IMR-90 (cell line): ENCODE data around the gene SKP1. TPM values are rescaled to one million over a fixed set of nuclear protein-coding genes. Genes with fewer than 3 reads are reported as not detected.

Experiments used
- ATAC-seq: fragments of 200-7000 bp; cut with Tn5 transposase; 2 replicates; pipeline ENCODE4 v1.9.1; 2020; ENCODE audit warnings: low read depth, mild to moderate bottlenecking, moderate library complexity
- BruUV-seq: library from RNA; stranded (reverse); fragments of 400-500 nt; replicated peaks from 2 replicates; lab custom pipeline; 2021; lab: Mats Ljungman, UMichigan
- CTCF ChIA-PET: fragments of 300-600 bp; formaldehyde crosslinking; extraction: SDS; loops from one replicate; lab custom pipeline; 2021; ENCODE audit warnings: antibody characterized with exemption; lab: Yijun Ruan, JAX
- POLR2A ChIA-PET: fragments of 300-600 bp; sonication (Branson Sonifier 250); formaldehyde crosslinking; loops from one replicate; lab custom pipeline; 2022; ENCODE audit warnings: antibody characterized with exemption; ENCODE audit not compliant: unreplicated experiment; lab: Charles Lee
- DNase-seq: peaks from one replicate; pipeline ENCODE4 v3.0.0; 2013
- H2AFZ ChIP-seq: replicated peaks from 2 replicates; pipeline ENCODE3; 2013; ENCODE audit warnings: low read length, mild to moderate bottlenecking; ENCODE audit not compliant: poor library complexity
- H2AK5ac ChIP-seq: 2 replicates; pipeline ENCODE4 v1.6.1; 2013; ENCODE audit warnings: low read depth, low read length, inconsistent platforms
- H2AK9ac ChIP-seq: replicated peaks from 2 replicates; pipeline ENCODE3; 2013; ENCODE audit warnings: mild to moderate bottlenecking, low read depth, low read length, moderate library complexity; ENCODE audit not compliant: poor library complexity
- H2BK120ac ChIP-seq: 2 replicates; pipeline ENCODE4 v1.6.1; 2013; ENCODE audit warnings: low read depth, low read length, inconsistent platforms
- H2BK15ac ChIP-seq: 3 replicates; pipeline ENCODE4 v1.6.1; 2013; ENCODE audit warnings: low read depth, low read length, inconsistent platforms
- H2BK20ac ChIP-seq: 2 replicates; pipeline ENCODE4 v1.6.1; 2013; ENCODE audit warnings: low read depth, mild to moderate bottlenecking, inconsistent platforms, low read length, moderate library complexity
- H2BK5ac ChIP-seq: 2 replicates; pipeline ENCODE4 v1.6.1; 2013; ENCODE audit warnings: mild to moderate bottlenecking, low read depth, low read length, inconsistent platforms; ENCODE audit not compliant: poor library complexity, severe bottlenecking
- H3K14ac ChIP-seq: replicated peaks from 2 replicates; pipeline ENCODE4 v1.6.1; 2013; ENCODE audit warnings: low read depth, low read length, inconsistent platforms
- H3K18ac ChIP-seq: 2 replicates; pipeline ENCODE4 v1.6.1; 2013; ENCODE audit warnings: low read depth, low read length, control low read depth
- H3K23ac ChIP-seq: 2 replicates; pipeline ENCODE4 v1.6.1; 2013; ENCODE audit warnings: low read depth, low read length, inconsistent platforms
- H3K27ac ChIP-seq: 2 replicates; pipeline ENCODE4 v1.5.1; 2013; ENCODE audit warnings: mild to moderate bottlenecking, control low read depth, low read length; ENCODE audit not compliant: insufficient read depth
- H3K27me3 ChIP-seq: 2 replicates; pipeline ENCODE4 v1.6.1; 2013; ENCODE audit warnings: low read length; ENCODE audit not compliant: control insufficient read depth, insufficient read depth
- H3K36me3 ChIP-seq: 2 replicates; pipeline ENCODE4 v1.6.1; 2013; ENCODE audit warnings: low read length, mixed read lengths; ENCODE audit not compliant: control insufficient read depth, insufficient read depth
- H3K4ac ChIP-seq: 2 replicates; pipeline ENCODE4 v1.6.1; 2013; ENCODE audit warnings: low read depth, low read length, inconsistent platforms
- H3K4me1 ChIP-seq: 2 replicates; pipeline ENCODE4 v1.6.1; 2013; ENCODE audit warnings: low read length, mixed read lengths; ENCODE audit not compliant: control insufficient read depth, insufficient read depth
- H3K4me2 ChIP-seq: 2 replicates; pipeline ENCODE4 v1.6.1; 2013; ENCODE audit warnings: low read depth, mild to moderate bottlenecking, control low read depth, low read length, moderate library complexity
- H3K4me3 ChIP-seq: 2 replicates; pipeline ENCODE4 v1.5.1; 2013; ENCODE audit warnings: low read depth, mild to moderate bottlenecking, control low read depth, low read length, moderate library complexity; ENCODE audit not compliant: insufficient read depth
- H3K56ac ChIP-seq: 2 replicates; pipeline ENCODE4 v1.6.1; 2013; ENCODE audit warnings: low read length, inconsistent platforms; ENCODE audit not compliant: insufficient read depth; ENCODE audit errors: extremely low read depth
- H3K79me1 ChIP-seq, 2 experiments: 2 replicates each; pipeline ENCODE4 v1.6.1; 2013; ENCODE audit warnings: low read length in 2 of 2, inconsistent platforms in 1 of 2, low read depth in 1 of 2
- H3K9ac ChIP-seq: 2 replicates; pipeline ENCODE4 v1.6.1; 2013; ENCODE audit warnings: low read depth, low read length, control low read depth
- H3K9me1 ChIP-seq: 2 replicates; pipeline ENCODE4 v1.6.1; 2013; ENCODE audit warnings: low read length, inconsistent platforms; ENCODE audit not compliant: insufficient read depth
- H3K9me3 ChIP-seq: 2 replicates; pipeline ENCODE4 v1.6.1; 2013; ENCODE audit warnings: low read length; ENCODE audit not compliant: control insufficient read depth, insufficient read depth
- H4K20me1 ChIP-seq: 2 replicates; pipeline ENCODE4 v1.6.1; 2013; ENCODE audit warnings: low read length, inconsistent platforms; ENCODE audit not compliant: insufficient read depth
- H4K5ac ChIP-seq: 2 replicates; pipeline ENCODE4 v1.6.1; 2013; ENCODE audit warnings: mild to moderate bottlenecking, low read depth, low read length, control low read depth
- H4K8ac ChIP-seq, 2 experiments: 2 replicates each; pipeline ENCODE4 v1.6.1; 2013; ENCODE audit warnings: low read depth in 2 of 2, low read length in 2 of 2, control low read depth in 1 of 2, inconsistent platforms in 1 of 2
- H4K91ac ChIP-seq: 2 replicates; pipeline ENCODE4 v1.6.1; 2013; ENCODE audit warnings: low read depth, low read length, inconsistent platforms; ENCODE audit not compliant: insufficient read depth
- BHLHE40 ChIP-seq: fragments of 150-350 bp; IDR thresholded peaks from 2 replicates; pipeline ENCODE4 v1.6.1; 2016; ENCODE audit warnings: mild to moderate bottlenecking, low read depth, low read length
- CEBPB ChIP-seq: IDR thresholded peaks from 2 replicates; pipeline ENCODE4 v1.6.1; 2012; ENCODE audit warnings: low read depth, low read length, improper control_type of control experiment
- FOS ChIP-seq: fragments of 150-350 bp; IDR thresholded peaks from 2 replicates; pipeline ENCODE4 v1.6.1; 2016; ENCODE audit warnings: low read depth, low read length
- MAFK ChIP-seq: IDR thresholded peaks from 2 replicates; pipeline ENCODE4 v1.6.1; 2012; ENCODE audit warnings: low read depth, low read length, improper control_type of control experiment
- MAZ ChIP-seq: IDR thresholded peaks from 2 replicates; pipeline ENCODE4 v1.6.1; 2012; ENCODE audit warnings: low read depth, mild to moderate bottlenecking, low read length, improper control_type of control experiment, moderate library complexity, borderline replicate concordance
- MXI1 ChIP-seq: IDR thresholded peaks from 2 replicates; pipeline ENCODE4 v1.6.1; 2012; ENCODE audit warnings: low read depth, mild to moderate bottlenecking, low read length, moderate library complexity, borderline replicate concordance
- NFE2L2 ChIP-seq: fragments of 150-350 bp; IDR thresholded peaks from 2 replicates; pipeline ENCODE4 v1.6.1; 2016; ENCODE audit warnings: low read depth, mild to moderate bottlenecking, low read length
- POLR2A ChIP-seq: IDR thresholded peaks from 2 replicates; pipeline ENCODE4 v1.6.1; 2012; ENCODE audit warnings: mild to moderate bottlenecking, low read depth, low read length
- RAD21 ChIP-seq: IDR thresholded peaks from 2 replicates; pipeline ENCODE4 v1.6.1; 2012; ENCODE audit warnings: low read length, improper control_type of control experiment
- RCOR1 ChIP-seq: IDR thresholded peaks from 2 replicates; pipeline ENCODE4 v1.6.1; 2012; ENCODE audit warnings: mild to moderate bottlenecking, low read length, improper control_type of control experiment; ENCODE audit not compliant: insufficient replicate concordance
- SMC3 ChIP-seq: fragments of 150-350 bp; IDR thresholded peaks from 2 replicates; pipeline ENCODE4 v1.6.1; 2016; ENCODE audit warnings: low read depth, mild to moderate bottlenecking, antibody characterized with exemption, low read length, moderate library complexity
- USF2 ChIP-seq: fragments of 150-350 bp; IDR thresholded peaks from 2 replicates; pipeline ENCODE4 v1.6.1; 2017; ENCODE audit warnings: mild to moderate bottlenecking, antibody characterized with exemption, low read length, low read depth
- WGBS, 2 experiments: methylation state at CpG; one replicate each; pipeline versions ENCODE4 v1.1.5 to v1.1.7; 2013; ENCODE audit warnings: missing lambda C conversion rate in 2 of 2; ENCODE audit not compliant: insufficient read length in 1 of 2; ENCODE audit errors: extremely low coverage in 2 of 2; 5-methylcytosine and 5-hydroxymethylcytosine counted together
- dilution Hi-C: fragments of 300-500 bp; cut with HindIII; formaldehyde crosslinking; loops from one replicate; pipeline ENCODE4 v1.14.3; 2018; ENCODE audit warnings: low sequenced_read_pairs; ENCODE audit not compliant: unreplicated experiment
- in situ Hi-C: fragments of 300-500 bp; cut with MboI; formaldehyde crosslinking; loops from 3 replicates; pipeline ENCODE4 v1.14.3; 2019; ENCODE audit warnings: low sequenced_read_pairs, inconsistent platforms, mixed read lengths
- intact Hi-C: fragments of 100-400 bp; cut with micrococcal nuclease; formaldehyde crosslinking; loops from 2 replicates; pipeline ENCODE4 v1.10.0; 2022
- polyA plus RNA-seq, 3 experiments: library from polyadenylated mRNA; depleted of rRNA; stranded (reverse); fragments of >200 nt; gene quantifications; 2 replicates each; pipeline ENCODE4 v1.2.3, GENCODE V29; 2012; ENCODE audit warnings: low replicate concordance in 1 of 3
- total RNA-seq: library from RNA; depleted of rRNA; stranded (reverse); fragments of >200 nt; gene quantifications from 2 replicates; pipeline ENCODE4 v1.2.3, GENCODE V29; 2012
- TF ChIP-seq, protein P1 (sequence below): fragments of 150-350 bp; IDR thresholded peaks from 2 replicates; pipeline ENCODE4 v1.6.1; 2016; ENCODE audit warnings: low read depth, mild to moderate bottlenecking, low read length, moderate library complexity, borderline replicate concordance
- TF ChIP-seq, protein P2 (sequence below): conservative IDR thresholded peaks from 2 replicates; pipeline ENCODE4 v1.5.1; 2012; ENCODE audit warnings: mild to moderate bottlenecking, low read depth, low read length, improper control_type of control experiment

SKP1 gene
- total and polyA plus RNA-seq, 2 of the 4 experiments (the other 2 are of a cell fraction) = 206 to 618 TPM

DNA sequence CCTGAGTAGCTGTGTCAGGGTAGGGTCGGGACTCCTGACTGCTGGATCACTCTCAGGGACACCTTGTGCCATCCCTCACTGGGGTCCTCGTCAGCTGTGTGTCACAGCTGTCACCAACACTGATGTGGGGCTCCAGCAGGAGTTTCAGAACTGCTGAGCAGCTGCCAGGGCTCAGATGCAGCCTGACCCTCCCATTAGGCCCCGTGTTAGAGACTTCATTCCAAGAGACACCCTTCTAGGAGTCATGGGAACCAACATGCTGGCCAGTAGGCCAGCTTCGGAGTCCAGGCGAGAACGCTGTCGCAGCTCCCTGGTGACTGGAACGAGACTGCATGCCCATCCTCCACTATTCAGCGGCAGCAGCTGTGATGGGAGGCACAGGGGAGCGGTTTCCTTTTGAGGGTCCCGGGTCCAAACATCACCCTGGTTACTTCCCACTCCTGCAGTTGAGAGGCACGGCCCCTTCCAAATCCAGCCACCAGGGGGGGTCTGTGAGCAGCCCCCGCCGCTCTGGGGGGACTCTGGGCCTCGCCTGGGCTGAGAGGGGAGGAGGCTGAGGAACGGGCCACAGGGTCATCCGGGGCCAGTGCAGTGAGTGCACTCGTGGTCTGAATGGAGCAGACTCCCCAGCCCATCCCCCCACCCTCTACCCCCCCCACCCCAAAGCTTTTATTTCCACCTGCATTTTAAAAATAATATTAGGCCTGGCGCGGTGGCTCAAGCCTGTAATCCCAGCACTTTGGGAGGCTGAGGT lies 74.9 kb downstream of the SKP1 start:
- intact Hi-C loops = loop anchor here (2.0 kb wide), 2 partner anchors 39 to 187 kb away; no protein-coding TSS in a partner anchor

More for the DNA sequence above, 74.9 kb downstream of the SKP1 start:
- no peaks in the 10 kb centered on the region for H3K36me3 ChIP-seq
- no peak overlapping the region for H3K9ac ChIP-seq
- 80% methylated on average over 1 of the region's 20 CpGs; no CpG with 5 or more reads in 1 of the 2 experiments for WGBS, 2 experiments
- H2BK120ac ChIP-seq = no peak overlapping the region
- TF ChIP-seq USF2 (no peak), MXI1 (no peak), FOS (no peak), CEBPB (no peak), RAD21 (peak; percentile 67), BHLHE40 (no peak), MAZ (peak; percentile 74), MAFK (no peak), NFE2L2 (no peak), SMC3 (peak; percentile 61), POLR2A (no peak), RCOR1 (no peak)
- TF ChIP-seq, protein P1, sequence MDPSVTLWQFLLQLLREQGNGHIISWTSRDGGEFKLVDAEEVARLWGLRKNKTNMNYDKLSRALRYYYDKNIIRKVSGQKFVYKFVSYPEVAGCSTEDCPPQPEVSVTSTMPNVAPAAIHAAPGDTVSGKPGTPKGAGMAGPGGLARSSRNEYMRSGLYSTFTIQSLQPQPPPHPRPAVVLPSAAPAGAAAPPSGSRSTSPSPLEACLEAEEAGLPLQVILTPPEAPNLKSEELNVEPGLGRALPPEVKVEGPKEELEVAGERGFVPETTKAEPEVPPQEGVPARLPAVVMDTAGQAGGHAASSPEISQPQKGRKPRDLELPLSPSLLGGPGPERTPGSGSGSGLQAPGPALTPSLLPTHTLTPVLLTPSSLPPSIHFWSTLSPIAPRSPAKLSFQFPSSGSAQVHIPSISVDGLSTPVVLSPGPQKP = no peak
- TF ChIP-seq, protein P2, sequence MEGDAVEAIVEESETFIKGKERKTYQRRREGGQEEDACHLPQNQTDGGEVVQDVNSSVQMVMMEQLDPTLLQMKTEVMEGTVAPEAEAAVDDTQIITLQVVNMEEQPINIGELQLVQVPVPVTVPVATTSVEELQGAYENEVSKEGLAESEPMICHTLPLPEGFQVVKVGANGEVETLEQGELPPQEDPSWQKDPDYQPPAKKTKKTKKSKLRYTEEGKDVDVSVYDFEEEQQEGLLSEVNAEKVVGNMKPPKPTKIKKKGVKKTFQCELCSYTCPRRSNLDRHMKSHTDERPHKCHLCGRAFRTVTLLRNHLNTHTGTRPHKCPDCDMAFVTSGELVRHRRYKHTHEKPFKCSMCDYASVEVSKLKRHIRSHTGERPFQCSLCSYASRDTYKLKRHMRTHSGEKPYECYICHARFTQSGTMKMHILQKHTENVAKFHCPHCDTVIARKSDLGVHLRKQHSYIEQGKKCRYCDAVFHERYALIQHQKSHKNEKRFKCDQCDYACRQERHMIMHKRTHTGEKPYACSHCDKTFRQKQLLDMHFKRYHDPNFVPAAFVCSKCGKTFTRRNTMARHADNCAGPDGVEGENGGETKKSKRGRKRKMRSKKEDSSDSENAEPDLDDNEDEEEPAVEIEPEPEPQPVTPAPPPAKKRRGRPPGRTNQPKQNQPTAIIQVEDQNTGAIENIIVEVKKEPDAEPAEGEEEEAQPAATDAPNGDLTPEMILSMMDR = peak; percentile 74
- peaks cover 3% of the 10 kb centered on the region; the same call in 1 of the 2 replicates for H3K9me1 ChIP-seq
- dilution Hi-C loops (no loop called here), in situ Hi-C loops (no loop called here)
- H2BK20ac ChIP-seq = no peak overlapping the region
- H3K14ac ChIP-seq = no peak overlapping the region
- no peak overlapping the region for H3K23ac ChIP-seq
- H3K56ac ChIP-seq = no peak overlapping the region
- ChIA-PET POLR2A (no interaction called here), CTCF (interaction anchor here (0.5 to 1.8 kb wide), 6 partner anchors 9 to 914 kb away, joined by 3 to 6 read pairs (median 3); no protein-coding TSS in a partner anchor)
- ATAC-seq (peak; percentile 90), DNase-seq (no peak)
- H4K91ac ChIP-seq = no peak overlapping the region
- H2AK5ac ChIP-seq = peak overlapping the region; percentile 82
- no peak overlapping the region for H3K4me3 ChIP-seq
- peak overlapping the region; percentile 68 for H2AFZ ChIP-seq
- no peaks in the 10 kb centered on the region for H4K20me1 ChIP-seq
- peaks cover 11% of the 10 kb centered on the region for H3K27me3 ChIP-seq
- no TSS peak for BruUV-seq
- no peak overlapping the region for H3K4ac ChIP-seq
- H4K8ac ChIP-seq = no peak overlapping the region
- H3K79me1 ChIP-seq = no peaks in the 10 kb centered on the region
- H2AK9ac ChIP-seq = peak overlapping the region; percentile 22
- no peak overlapping the region for H4K5ac ChIP-seq
- H2BK5ac ChIP-seq = no peak overlapping the region
- no peak overlapping the region for H3K18ac ChIP-seq
- H3K27ac ChIP-seq = no peak overlapping the region
- no peak overlapping the region for H2BK15ac ChIP-seq
- no peak overlapping the region for H3K4me2 ChIP-seq
- peaks cover 4% of the 10 kb centered on the region for H3K4me1 ChIP-seq
- no peaks in the 10 kb centered on the region for H3K9me3 ChIP-seq
